H9 (cell line): ENCODE results near the gene IMMP2L. TPM values are rescaled to one million over a fixed set of nuclear protein-coding genes. Genes with fewer than 3 reads are reported as not detected.

ENCODE experiments used
- DNase-seq: peaks from one replicate; pipeline ENCODE4 v3.0.0-alpha.2; 2017
- H2AFZ ChIP-seq: one replicate; pipeline ENCODE4 v1.6.1; 2013; ENCODE audit warnings: mild to moderate bottlenecking, low read length, control low read depth, moderate library complexity
- H2AK5ac ChIP-seq: 2 replicates; pipeline ENCODE4 v1.6.1; 2013; ENCODE audit warnings: low read length, control low read depth, mixed read lengths; ENCODE audit not compliant: insufficient read length
- H2BK120ac ChIP-seq: one replicate; pipeline ENCODE4 v1.6.1; 2013; ENCODE audit warnings: low read depth, mild to moderate bottlenecking, low read length, control low read depth, inconsistent platforms; ENCODE audit not compliant: poor library complexity, severe bottlenecking
- H2BK12ac ChIP-seq: 2 replicates; pipeline ENCODE4 v1.6.1; 2013; ENCODE audit warnings: low read length, control low read depth, mixed read lengths, low read depth; ENCODE audit not compliant: insufficient read length
- H2BK15ac ChIP-seq: 2 replicates; pipeline ENCODE4 v1.6.1; 2013; ENCODE audit warnings: low read depth, low read length, control low read depth
- H2BK20ac ChIP-seq: one replicate; pipeline ENCODE4 v1.6.1; 2013; ENCODE audit warnings: low read depth, mild to moderate bottlenecking, low read length, control low read depth, inconsistent platforms; ENCODE audit not compliant: poor library complexity, severe bottlenecking
- H2BK5ac ChIP-seq: 2 replicates; pipeline ENCODE4 v1.6.1; 2013; ENCODE audit warnings: low read length, control low read depth, mixed read lengths; ENCODE audit not compliant: insufficient read length
- H3K14ac ChIP-seq: 2 replicates; pipeline ENCODE4 v1.6.1; 2013; ENCODE audit warnings: low read length, control low read depth; ENCODE audit not compliant: insufficient read depth
- H3K18ac ChIP-seq: 2 replicates; pipeline ENCODE4 v1.6.1; 2013; ENCODE audit warnings: low read depth, mild to moderate bottlenecking, mixed read lengths, low read length, control low read depth; ENCODE audit not compliant: insufficient read length
- H3K23ac ChIP-seq: 2 replicates; pipeline ENCODE4 v1.6.1; 2013; ENCODE audit warnings: low read length, control low read depth, mixed read lengths, low read depth; ENCODE audit not compliant: insufficient read length
- H3K23me2 ChIP-seq: 2 replicates; pipeline ENCODE4 v1.6.1; 2013; ENCODE audit warnings: low read depth, mild to moderate bottlenecking, mixed read lengths, low read length, control low read depth; ENCODE audit not compliant: insufficient read length, poor library complexity, severe bottlenecking
- H3K27ac ChIP-seq: 2 replicates; pipeline ENCODE4 v1.5.1; 2013; ENCODE audit warnings: low read length, control low read depth, mixed read lengths, low read depth; ENCODE audit not compliant: insufficient read length
- H3K27me3 ChIP-seq: 2 replicates; pipeline ENCODE4 v1.6.1; 2013; ENCODE audit warnings: low read length, control low read depth, inconsistent platforms; ENCODE audit not compliant: insufficient read depth
- H3K4ac ChIP-seq: 2 replicates; pipeline ENCODE4 v1.6.1; 2013; ENCODE audit warnings: low read depth, mild to moderate bottlenecking, control low read depth, inconsistent platforms, low read length, moderate library complexity
- H3K4me1 ChIP-seq: 2 replicates; pipeline ENCODE4 v1.6.1; 2013; ENCODE audit warnings: low read length, control low read depth, inconsistent platforms; ENCODE audit not compliant: insufficient read depth
- H3K4me2 ChIP-seq: 2 replicates; pipeline ENCODE4 v1.6.1; 2013; ENCODE audit warnings: low read length, control low read depth, mixed read lengths; ENCODE audit not compliant: insufficient read length, insufficient read depth
- H3K56ac ChIP-seq: 2 replicates; pipeline ENCODE4 v1.6.1; 2013; ENCODE audit warnings: low read depth, mild to moderate bottlenecking, mixed read lengths, low read length, control low read depth; ENCODE audit not compliant: insufficient read length
- H3K79me1 ChIP-seq: 2 replicates; pipeline ENCODE4 v1.6.1; 2013; ENCODE audit warnings: low read depth, mild to moderate bottlenecking, moderate library complexity, low read length, control low read depth, inconsistent platforms; ENCODE audit not compliant: insufficient read depth, poor library complexity, severe bottlenecking
- H3K79me2 ChIP-seq: 2 replicates; pipeline ENCODE4 v1.6.1; 2013; ENCODE audit warnings: low read length, control low read depth, inconsistent platforms; ENCODE audit not compliant: insufficient read depth
- H3K9ac ChIP-seq: 2 replicates; pipeline ENCODE4 v1.6.1; 2013; ENCODE audit warnings: low read length, control low read depth, mixed read lengths; ENCODE audit not compliant: insufficient read length; ENCODE audit errors: extremely low read depth
- H3K9me3 ChIP-seq: one replicate; pipeline ENCODE4 v1.6.1; 2013; ENCODE audit warnings: low read depth, low read length, inconsistent platforms; ENCODE audit not compliant: control insufficient read depth
- H3T11ph ChIP-seq: one replicate; pipeline ENCODE4 v1.6.1; 2013; ENCODE audit warnings: mild to moderate bottlenecking, low read length, control low read depth, inconsistent platforms
- H4K20me1 ChIP-seq: one replicate; pipeline ENCODE4 v1.6.1; 2013; ENCODE audit not compliant: control insufficient read depth, insufficient read length, insufficient read depth
- H4K5ac ChIP-seq: 2 replicates; pipeline ENCODE4 v1.6.1; 2013; ENCODE audit warnings: low read depth, mild to moderate bottlenecking, mixed read lengths, low read length, control low read depth; ENCODE audit not compliant: insufficient read length
- H4K8ac ChIP-seq: replicated peaks from 2 replicates; pipeline ENCODE4 v1.6.1; 2013; ENCODE audit warnings: low read length, control low read depth, mixed read lengths, low read depth; ENCODE audit not compliant: insufficient read length
- H4K91ac ChIP-seq: 2 replicates; pipeline ENCODE4 v1.6.1; 2013; ENCODE audit warnings: low read depth, mild to moderate bottlenecking, moderate library complexity, mixed read lengths, low read length, control low read depth; ENCODE audit not compliant: insufficient read length
- H3K27ac Mint-ChIP-seq, 3 experiments: 2 replicates in 2 of 3; 3 replicates in 1 of 3; pipeline ENCODE4 v1.8.0; 2020 to 2021; ENCODE audit warnings: mixed read lengths in 3 of 3, mild to moderate bottlenecking in 1 of 3, moderate library complexity in 1 of 3
- H3K27me3 Mint-ChIP-seq: 2 replicates; pipeline ENCODE4 v1.8.0; 2021; ENCODE audit warnings: low read depth, mild to moderate bottlenecking, moderate library complexity, mixed read lengths
- H3K36me3 Mint-ChIP-seq, 3 experiments: 2 replicates in 2 of 3; 3 replicates in 1 of 3; pipeline ENCODE4 v1.8.0; 2020 to 2021; ENCODE audit warnings: low read depth in 3 of 3, mixed read lengths in 3 of 3; ENCODE audit not compliant: insufficient read depth in 1 of 3
- H3K4me1 Mint-ChIP-seq, 2 experiments: 2 replicates each; pipeline ENCODE4 v1.8.0; 2020; ENCODE audit warnings: mixed read lengths in 2 of 2
- H3K4me3 Mint-ChIP-seq, 2 experiments: 2 replicates in 1 of 2; 3 replicates in 1 of 2; pipeline ENCODE4 v1.8.0; 2020 to 2021; ENCODE audit warnings: mild to moderate bottlenecking in 2 of 2, mixed read lengths in 2 of 2, moderate library complexity in 1 of 2
- H3K9me3 Mint-ChIP-seq, 2 experiments: 2 replicates in 1 of 2; 3 replicates in 1 of 2; pipeline ENCODE4 v1.8.0; 2020; ENCODE audit warnings: mild to moderate bottlenecking in 2 of 2, mixed read lengths in 2 of 2, moderate library complexity in 1 of 2
- WGBS: extraction: QIAGEN DNeasy Blood & Tissue Kit; methylation state at CpG from one replicate; pipeline ENCODE4 v1.1.7; 2013; ENCODE audit warnings: missing lambda C conversion rate, low lambda C conversion rate, mixed read lengths; ENCODE audit not compliant: insufficient read length; ENCODE audit errors: extremely low coverage; 5-methylcytosine and 5-hydroxymethylcytosine counted together
- total RNA-seq: library from RNA; stranded (reverse); gene quantifications from 2 replicates; pipeline ENCODE4 v1.2.1, GENCODE V29; 2021
- TF ChIP-seq, protein P1 (sequence below): fragments of 200-600 bp; sonication (generic); conservative IDR thresholded peaks from 3 replicates; pipeline ENCODE4 v1.8.0; 2021; ENCODE audit warnings: antibody characterized with exemption, mild to moderate bottlenecking

The IMMP2L gene
- total RNA-seq, 1 experiment from 2014 or later: 14.7 TPM

DNA sequence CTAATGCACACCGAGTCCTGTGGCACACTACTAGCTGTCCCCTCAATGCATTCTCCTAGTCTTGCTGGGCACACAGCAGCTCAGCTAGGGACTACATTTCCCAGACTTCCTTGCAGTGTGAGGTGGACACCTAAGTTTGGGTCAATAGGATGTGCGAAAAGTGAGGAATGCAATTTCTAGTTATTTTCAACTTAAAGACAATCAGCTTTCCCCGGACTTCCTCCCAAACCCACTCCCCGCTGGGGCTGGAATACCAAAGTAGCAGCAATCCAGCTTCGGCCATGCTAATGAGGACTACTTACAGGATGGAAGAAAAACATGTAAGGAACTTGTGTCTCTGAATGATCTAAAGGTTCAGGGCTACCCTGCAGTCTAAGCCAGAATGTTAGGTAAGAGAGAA is 757.8 kb downstream of the IMMP2L start:
- H3K9me3 Mint-ChIP-seq: no peaks in the 10 kb centered on the region
- H3K4me1 Mint-ChIP-seq: peaks cover 2 to 12% of the 10 kb centered on the region in 2 experiments
- no peak overlapping the region for H2BK20ac ChIP-seq

More for the DNA sequence above, 757.8 kb downstream of the IMMP2L start:
- H3K9me3 ChIP-seq: no peaks in the 10 kb centered on the region
- H2AK5ac ChIP-seq: no peak overlapping the region
- H4K8ac ChIP-seq: no peak overlapping the region
- H3K9ac ChIP-seq: no peak overlapping the region
- H2BK5ac ChIP-seq: no peak overlapping the region
- no peaks in the 10 kb centered on the region; a peak in 1 of 7 replicates for H3K36me3 Mint-ChIP-seq
- no peaks in the 10 kb centered on the region for H3K27me3 ChIP-seq
- H3K27ac ChIP-seq: no peak overlapping the region
- TF ChIP-seq, protein P1, sequence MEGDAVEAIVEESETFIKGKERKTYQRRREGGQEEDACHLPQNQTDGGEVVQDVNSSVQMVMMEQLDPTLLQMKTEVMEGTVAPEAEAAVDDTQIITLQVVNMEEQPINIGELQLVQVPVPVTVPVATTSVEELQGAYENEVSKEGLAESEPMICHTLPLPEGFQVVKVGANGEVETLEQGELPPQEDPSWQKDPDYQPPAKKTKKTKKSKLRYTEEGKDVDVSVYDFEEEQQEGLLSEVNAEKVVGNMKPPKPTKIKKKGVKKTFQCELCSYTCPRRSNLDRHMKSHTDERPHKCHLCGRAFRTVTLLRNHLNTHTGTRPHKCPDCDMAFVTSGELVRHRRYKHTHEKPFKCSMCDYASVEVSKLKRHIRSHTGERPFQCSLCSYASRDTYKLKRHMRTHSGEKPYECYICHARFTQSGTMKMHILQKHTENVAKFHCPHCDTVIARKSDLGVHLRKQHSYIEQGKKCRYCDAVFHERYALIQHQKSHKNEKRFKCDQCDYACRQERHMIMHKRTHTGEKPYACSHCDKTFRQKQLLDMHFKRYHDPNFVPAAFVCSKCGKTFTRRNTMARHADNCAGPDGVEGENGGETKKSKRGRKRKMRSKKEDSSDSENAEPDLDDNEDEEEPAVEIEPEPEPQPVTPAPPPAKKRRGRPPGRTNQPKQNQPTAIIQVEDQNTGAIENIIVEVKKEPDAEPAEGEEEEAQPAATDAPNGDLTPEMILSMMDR: no peak
- H3K4ac ChIP-seq: no peak overlapping the region
- H3K18ac ChIP-seq: no peak overlapping the region
- H3K23ac ChIP-seq: no peak overlapping the region
- peak; percentile 66 for DNase-seq
- H3K23me2 ChIP-seq: no peaks in the 10 kb centered on the region
- H3K4me2 ChIP-seq: peak overlapping the region; percentile 38
- no peak overlapping the region for H3T11ph ChIP-seq
- no peak overlapping the region for H3K56ac ChIP-seq
- H3K4me3 Mint-ChIP-seq: peak overlapping the region; percentile 38 to 64; a peak in 3 of 5 replicates
- H2BK120ac ChIP-seq: no peak overlapping the region
- H3K14ac ChIP-seq: no peak overlapping the region
- no peak overlapping the region for H2BK15ac ChIP-seq
- H2AFZ ChIP-seq: peak overlapping the region; percentile 99
- no peaks in the 10 kb centered on the region for H3K27me3 Mint-ChIP-seq
- no peak overlapping the region for H4K5ac ChIP-seq
- no CpG with 5 or more reads among the region's 5 CpGs for WGBS
- no peaks in the 10 kb centered on the region for H4K20me1 ChIP-seq
- H4K91ac ChIP-seq: no peak overlapping the region
- H3K4me1 ChIP-seq: no peaks in the 10 kb centered on the region
- no peak overlapping the region for H2BK12ac ChIP-seq
- no peaks in the 10 kb centered on the region for H3K79me1 ChIP-seq
- no peaks in the 10 kb centered on the region for H3K79me2 ChIP-seq
- peak overlapping the region; percentile 47 to 95 (median 87); a peak in 2 of 7 replicates for H3K27ac Mint-ChIP-seq
